ENCODE results near the gene ALPG.
"Not testable (repeated sequence)": the region's sequence is repeated elsewhere in the genome, so short reads cannot be mapped to it uniquely, and the experiment has no call there.

The ALPG gene

GRCh38 chr2:232394431-232394830, 12.2 kb upstream of the ALPG start:
- in situ Hi-C loops (cut with MboI; ENCODE audit: low sequenced_read_pairs), result not testable (repeated sequence)

GRCh38 chr2:232395586-232395985, 11.1 kb upstream of the ALPG start:
- in situ Hi-C loops (cut with MboI; ENCODE audit: low sequenced_read_pairs), result no loop called here

DNA sequence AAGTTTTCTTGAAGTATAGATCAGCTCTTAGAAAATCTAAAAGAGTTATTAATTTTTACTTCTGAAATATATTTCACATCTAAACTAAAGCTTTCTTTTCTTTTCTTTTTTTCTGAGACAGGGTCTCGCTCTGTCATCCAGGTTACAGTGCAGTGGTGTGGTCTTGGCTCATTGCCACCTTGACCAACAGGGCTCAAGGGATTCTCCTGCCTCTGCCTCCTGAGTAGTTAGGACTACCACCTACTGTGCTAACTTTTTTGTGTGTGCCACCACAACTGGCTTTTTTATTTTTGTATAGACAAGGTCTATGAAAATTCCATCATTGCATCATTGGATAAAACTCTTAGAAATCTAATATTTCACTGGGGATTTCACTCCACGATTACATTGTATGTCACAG, 10.0 kb upstream of the ALPG start:
- in situ Hi-C loops (cut with MboI; ENCODE audit: low sequenced_read_pairs), result no loop called here

DNA sequence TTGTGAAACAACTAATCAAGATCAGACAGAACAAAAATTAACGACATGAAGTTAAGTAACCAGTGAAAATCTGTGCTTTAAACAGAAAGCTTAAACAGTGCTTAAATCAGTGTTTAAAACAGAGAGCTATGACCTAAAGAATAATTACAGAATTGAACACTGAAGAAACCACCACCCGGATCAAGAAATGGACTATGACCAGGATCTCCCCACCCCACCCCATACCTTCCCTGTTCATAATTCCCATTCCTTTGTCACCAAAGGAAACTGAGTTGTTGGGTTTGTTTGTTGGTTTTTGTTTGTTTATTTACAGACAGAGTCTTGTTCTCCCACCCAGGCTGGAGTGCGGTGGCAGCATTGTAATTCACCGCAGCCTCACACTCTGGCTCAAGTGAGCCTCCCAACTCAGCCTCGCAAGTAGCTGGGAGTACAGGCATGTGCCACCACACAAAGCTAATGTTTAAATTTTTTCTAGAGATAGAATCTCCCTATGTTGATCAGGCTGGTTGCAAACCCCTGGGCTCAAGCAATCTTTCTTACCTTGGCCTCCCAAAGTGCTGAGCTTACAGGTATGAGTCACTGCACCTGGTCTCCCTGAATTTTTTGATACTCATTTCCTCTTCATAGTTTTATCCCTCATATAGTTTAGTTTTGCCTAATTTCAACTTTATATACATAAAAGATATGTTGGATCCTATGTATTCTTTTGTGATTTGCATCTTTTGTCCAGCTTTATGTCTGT, 8.2 kb upstream of the ALPG start:
- in situ Hi-C loops (cut with MboI; ENCODE audit: low sequenced_read_pairs), result no loop called here

GRCh38 chr2:232400256-232401015, 6.2 kb upstream of the ALPG start:
- in situ Hi-C loops (cut with MboI; ENCODE audit: low sequenced_read_pairs), result no loop called here

DNA sequence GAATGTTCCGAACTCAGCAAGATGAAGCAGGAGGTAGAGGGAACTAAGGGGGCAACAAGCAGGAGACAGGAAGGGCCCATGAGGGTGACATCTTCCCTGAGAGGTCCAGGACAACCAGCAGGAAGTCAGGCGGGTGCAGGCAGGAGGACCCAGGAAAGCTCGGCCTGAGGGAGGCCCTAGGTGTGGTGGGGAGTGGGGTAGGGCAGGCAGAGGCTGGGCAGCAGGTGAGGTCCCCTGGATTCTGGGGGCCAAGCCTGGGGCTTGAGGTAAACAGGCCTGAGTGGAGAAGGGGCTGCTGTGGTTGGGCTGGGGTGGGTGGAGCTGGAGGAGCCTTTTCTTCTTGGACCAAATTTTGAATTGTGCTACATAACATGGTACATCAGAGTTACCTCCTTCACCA, 4.1 kb upstream of the ALPG start:
- in situ Hi-C loops (cut with MboI; ENCODE audit: low sequenced_read_pairs), result no loop called here

- in situ Hi-C loops (cut with MboI; ENCODE audit: low sequenced_read_pairs), result no loop called here
Observed at GRCh38 chr2:232405943-232406510, 617 bp upstream of the ALPG start.

GRCh38 chr2:232407428-232408150, 945 bp downstream of the ALPG start:
- in situ Hi-C loops (cut with MboI; ENCODE audit: low sequenced_read_pairs), result not testable (repeated sequence)

GRCh38 chr2:232408269-232408668, 1.6 kb downstream of the ALPG start:
- in situ Hi-C loops (cut with MboI; ENCODE audit: low sequenced_read_pairs), result not testable (repeated sequence)

DNA sequence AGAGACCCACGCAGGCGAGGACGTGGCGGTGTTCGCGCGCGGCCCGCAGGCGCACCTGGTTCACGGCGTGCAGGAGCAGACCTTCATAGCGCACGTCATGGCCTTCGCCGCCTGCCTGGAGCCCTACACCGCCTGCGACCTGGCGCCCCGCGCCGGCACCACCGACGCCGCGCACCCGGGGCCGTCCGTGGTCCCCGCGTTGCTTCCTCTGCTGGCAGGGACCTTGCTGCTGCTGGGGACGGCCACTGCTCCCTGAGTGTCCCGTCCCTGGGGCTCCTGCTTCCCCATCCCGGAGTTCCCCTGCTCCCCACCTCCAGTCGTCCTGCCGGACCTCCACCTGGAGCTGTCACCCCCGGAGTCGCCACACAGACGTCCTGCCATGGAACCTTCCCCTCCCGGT, 3.0 kb downstream of the ALPG start:
- in situ Hi-C loops (cut with MboI; ENCODE audit: low sequenced_read_pairs), result not testable (repeated sequence)

DNA sequence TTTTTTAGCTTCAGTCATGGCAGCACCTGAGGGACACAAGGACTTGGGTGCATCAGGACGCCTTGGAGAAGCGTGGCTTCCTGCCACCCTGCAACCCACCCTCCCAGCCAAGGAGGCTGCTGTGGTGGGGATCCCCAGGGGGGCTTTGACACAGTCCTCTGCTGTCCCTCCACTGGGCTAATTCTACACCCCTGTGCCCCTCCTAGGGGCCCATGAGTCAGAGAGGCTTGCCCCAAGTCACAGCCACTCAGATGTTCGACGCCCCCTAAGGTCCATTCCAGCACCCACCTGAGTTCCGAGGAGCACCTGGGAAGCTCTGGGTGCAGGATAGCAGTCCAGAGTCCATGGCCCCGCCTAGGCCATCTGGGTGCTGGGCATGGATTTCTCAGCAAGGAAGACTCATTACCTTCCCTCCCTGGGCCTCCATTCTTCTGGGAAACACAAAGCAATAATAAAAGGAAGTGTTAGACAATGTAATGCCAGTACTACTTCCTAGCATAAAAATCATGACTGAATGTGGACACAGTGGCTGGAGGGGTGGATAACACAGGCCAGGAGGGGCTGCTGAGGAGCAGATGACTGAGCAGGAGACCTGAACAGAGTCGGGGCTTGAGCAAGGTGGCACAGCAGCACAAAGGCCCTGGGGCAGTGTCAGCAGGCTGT, 3.7 kb downstream of the ALPG start:
- in situ Hi-C loops (cut with MboI; ENCODE audit: low sequenced_read_pairs), result no loop called here

GRCh38 chr2:232411901-232412629, 5.4 kb downstream of the ALPG start:
- in situ Hi-C loops (cut with MboI; ENCODE audit: low sequenced_read_pairs), result no loop called here

- in situ Hi-C loops (cut with MboI; ENCODE audit: low sequenced_read_pairs), result no loop called here
Observed at GRCh38 chr2:232412986-232413385, 6.3 kb downstream of the ALPG start.

DNA sequence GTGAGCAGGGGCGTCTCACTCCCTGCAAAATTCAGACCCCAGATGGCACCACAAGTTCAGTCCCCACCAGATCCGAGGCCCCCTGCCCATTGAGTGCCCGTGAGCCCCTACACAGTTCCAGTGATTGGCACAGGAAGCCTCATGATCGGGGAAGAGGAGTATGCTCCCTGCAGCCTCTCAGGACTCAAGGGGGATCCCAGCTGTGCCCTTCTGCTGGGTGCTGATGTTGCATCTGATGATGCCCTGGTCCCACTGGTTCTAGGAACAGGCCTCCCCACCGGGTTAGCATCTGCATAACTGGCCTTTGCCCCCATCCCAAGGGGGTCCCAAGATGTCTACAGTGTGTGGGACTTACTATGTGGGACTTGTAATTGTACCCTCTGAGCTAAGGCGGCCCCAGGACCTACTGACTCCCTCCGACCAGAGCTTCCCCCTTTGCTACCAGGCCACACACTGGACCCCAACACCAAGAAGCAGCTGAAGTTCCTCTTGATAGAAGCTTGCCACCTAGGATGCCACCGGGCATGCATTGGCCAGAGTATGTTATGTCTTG, 8.6 kb downstream of the ALPG start:
- in situ Hi-C loops (cut with MboI; ENCODE audit: low sequenced_read_pairs), result no loop called here

GRCh38 chr2:232415736-232416520, 9.3 kb downstream of the ALPG start:
- in situ Hi-C loops (cut with MboI; ENCODE audit: low sequenced_read_pairs), result no loop called here

- in situ Hi-C loops (cut with MboI; ENCODE audit: low sequenced_read_pairs), result no loop called here
Observed at GRCh38 chr2:232416521-232417470, 10.2 kb downstream of the ALPG start.

DNA sequence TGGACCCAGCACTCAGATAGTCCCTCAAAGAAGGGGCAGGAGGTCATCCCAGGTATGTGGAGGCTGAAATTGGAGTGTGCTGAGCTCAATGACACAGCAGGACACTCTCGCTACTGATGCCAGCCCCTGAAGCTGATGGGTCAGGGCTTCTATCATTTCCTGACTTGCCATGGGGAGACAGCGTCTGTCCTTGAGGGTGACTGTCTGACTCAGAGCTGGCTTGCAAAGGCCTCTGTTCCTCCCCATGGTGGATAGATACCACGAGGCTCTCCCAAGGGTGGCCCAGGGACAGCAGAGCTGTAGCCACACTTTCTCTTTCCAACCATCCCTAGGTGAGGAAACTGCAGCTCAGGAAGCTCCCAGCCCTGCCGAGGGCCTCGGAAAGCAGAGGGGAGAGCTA, 10.8 kb downstream of the ALPG start:
- in situ Hi-C loops (cut with MboI; ENCODE audit: low sequenced_read_pairs), result no loop called here

DNA sequence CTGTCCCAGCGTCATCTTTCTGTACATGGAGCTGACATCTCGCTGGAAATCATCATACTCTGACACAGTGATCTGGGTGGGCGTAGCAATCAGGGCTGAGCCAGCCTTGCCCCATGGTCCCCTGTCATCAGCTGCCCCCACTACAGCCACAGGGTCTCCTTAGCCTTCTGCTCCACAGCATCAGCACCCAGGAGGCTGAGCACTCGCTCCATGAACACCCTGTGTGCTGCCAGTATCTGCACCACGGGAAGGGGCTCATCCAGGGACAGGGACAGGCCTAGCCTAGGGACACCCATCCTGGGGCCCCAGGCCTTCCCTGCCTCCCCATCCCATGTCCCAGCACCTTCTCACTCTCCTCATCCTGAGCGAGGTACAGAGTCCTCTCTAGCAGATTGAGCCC, 11.4 kb downstream of the ALPG start:
- in situ Hi-C loops (cut with MboI; ENCODE audit: low sequenced_read_pairs), result no loop called here

Data from HL-60/S4 treated with retinoic acid at 250 ng/mL for 4 days and 3 days (cell line).